Neutrophil (primary cell): Measurements from ENCODE around the gene PLXNA2.

Source experiments
- H3K27ac ChIP-seq: fragments of 200-600 bp; sonication (generic); 2 replicates; pipeline ENCODE4 v1.5.1; 2016; ENCODE audit warnings: mild to moderate bottlenecking, moderate library complexity
- H3K27me3 ChIP-seq: fragments of 200-600 bp; sonication (generic); 2 replicates; pipeline ENCODE4 v1.6.0; 2016; ENCODE audit warnings: mild to moderate bottlenecking
- H3K36me3 ChIP-seq: fragments of 200-600 bp; sonication (generic); 2 replicates; pipeline ENCODE4 v1.5.1; 2017
- H3K4me1 ChIP-seq, 2 experiments: fragments of 200-600 bp in 1 of 2; sonication (generic) in 1 of 2; 1 replicate in 1 of 2; 2 replicates in 1 of 2; pipeline versions ENCODE4 v1.5.1 to v1.6.1; 2013 to 2016; ENCODE audit warnings: low read depth in 1 of 2, low read length in 1 of 2, mild to moderate bottlenecking in 1 of 2, moderate library complexity in 1 of 2; ENCODE audit not compliant: control insufficient read depth in 1 of 2, insufficient read depth in 1 of 2
- H3K4me3 ChIP-seq, 2 experiments: fragments of 200-600 bp in 1 of 2; sonication (generic) in 1 of 2; 1 replicate in 1 of 2; 2 replicates in 1 of 2; pipeline ENCODE4 v1.5.1; 2013 to 2016; ENCODE audit warnings: low read depth in 1 of 2, low read length in 1 of 2, mild to moderate bottlenecking in 1 of 2, moderate library complexity in 1 of 2
- H3K9me3 ChIP-seq: fragments of 200-600 bp; sonication (generic); 2 replicates; pipeline ENCODE4 v1.5.1; 2016
- TF ChIP-seq, protein P1 (sequence below): fragments of 200-600 bp; sonication (generic); IDR thresholded peaks from 2 replicates; pipeline ENCODE4 v1.5.1; 2016; ENCODE audit warnings: antibody characterized with exemption

Gene PLXNA2

DNA sequence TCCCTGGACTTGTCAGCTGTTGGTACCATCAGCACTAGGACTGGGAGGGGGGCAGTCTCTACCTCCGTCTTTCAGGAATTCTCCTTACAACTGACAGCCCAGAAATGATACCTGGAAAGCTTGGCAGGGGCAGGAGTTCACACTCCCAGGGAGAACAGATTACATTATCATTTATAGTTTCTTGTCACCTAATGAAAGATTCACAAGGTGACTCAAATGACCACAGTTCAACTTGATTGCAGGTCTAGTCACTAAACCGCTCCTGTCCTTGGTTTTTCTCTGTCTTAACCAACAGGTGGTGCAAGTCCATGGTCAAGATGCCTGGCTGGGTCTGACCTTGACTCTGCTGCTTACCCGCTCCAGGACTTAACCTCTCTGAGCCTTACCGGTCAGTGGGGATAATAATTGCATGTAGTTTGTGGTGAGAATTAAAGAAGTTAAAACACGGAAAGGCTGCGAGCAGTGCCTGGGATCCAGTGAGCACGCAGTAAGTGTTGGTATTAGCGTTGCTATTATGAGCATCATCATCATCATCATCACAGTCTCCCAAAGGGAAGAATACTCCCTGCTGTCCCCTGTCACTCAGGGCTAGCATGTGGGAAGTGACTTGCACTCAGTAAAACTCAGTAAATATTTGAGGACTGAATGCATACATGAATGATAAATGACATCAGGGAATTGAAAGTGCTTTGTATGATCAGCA lies 207.9 kb downstream of the PLXNA2 start:
- Histone ChIP-seq H3K36me3 (no peaks in the 10 kb centered on the region), H3K27ac (no peak overlapping the region), H3K27me3 (peaks cover 16% of the 10 kb centered on the region), H3K4me1 (no peaks in the 10 kb centered on the region), H3K4me3 (no peak overlapping the region), H3K9me3 (no peaks in the 10 kb centered on the region)
- TF ChIP-seq, protein P1, sequence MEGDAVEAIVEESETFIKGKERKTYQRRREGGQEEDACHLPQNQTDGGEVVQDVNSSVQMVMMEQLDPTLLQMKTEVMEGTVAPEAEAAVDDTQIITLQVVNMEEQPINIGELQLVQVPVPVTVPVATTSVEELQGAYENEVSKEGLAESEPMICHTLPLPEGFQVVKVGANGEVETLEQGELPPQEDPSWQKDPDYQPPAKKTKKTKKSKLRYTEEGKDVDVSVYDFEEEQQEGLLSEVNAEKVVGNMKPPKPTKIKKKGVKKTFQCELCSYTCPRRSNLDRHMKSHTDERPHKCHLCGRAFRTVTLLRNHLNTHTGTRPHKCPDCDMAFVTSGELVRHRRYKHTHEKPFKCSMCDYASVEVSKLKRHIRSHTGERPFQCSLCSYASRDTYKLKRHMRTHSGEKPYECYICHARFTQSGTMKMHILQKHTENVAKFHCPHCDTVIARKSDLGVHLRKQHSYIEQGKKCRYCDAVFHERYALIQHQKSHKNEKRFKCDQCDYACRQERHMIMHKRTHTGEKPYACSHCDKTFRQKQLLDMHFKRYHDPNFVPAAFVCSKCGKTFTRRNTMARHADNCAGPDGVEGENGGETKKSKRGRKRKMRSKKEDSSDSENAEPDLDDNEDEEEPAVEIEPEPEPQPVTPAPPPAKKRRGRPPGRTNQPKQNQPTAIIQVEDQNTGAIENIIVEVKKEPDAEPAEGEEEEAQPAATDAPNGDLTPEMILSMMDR: no peak

DNA sequence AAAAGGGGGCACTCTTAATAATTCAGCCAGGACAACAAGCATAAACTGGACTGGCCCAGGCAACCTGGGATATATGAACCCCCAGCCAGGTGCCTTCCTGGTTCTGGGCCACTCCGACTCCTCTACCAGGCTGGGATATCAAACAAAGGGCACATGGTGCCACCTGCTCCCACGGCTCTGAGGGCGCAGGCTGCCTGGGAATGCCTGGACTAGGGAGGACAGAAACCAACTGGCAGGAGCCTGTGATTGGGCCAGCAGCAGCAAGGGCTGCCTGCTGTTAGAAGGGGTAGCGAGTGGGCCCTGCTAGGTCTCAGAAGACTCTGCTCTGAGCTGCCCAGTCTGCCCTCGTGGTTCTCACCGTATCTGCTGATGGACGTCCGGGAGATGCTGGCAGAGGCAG lies 210.0 kb downstream of the PLXNA2 start:
- H3K27me3 ChIP-seq: peaks cover 24% of the 10 kb centered on the region
- no peak overlapping the region for H3K27ac ChIP-seq
- H3K4me3 ChIP-seq: no peak overlapping the region
- H3K4me1 ChIP-seq: no peaks in the 10 kb centered on the region
- TF ChIP-seq, protein P1: no peak
- no peaks in the 10 kb centered on the region for H3K9me3 ChIP-seq
- no peaks in the 10 kb centered on the region for H3K36me3 ChIP-seq

- Histone ChIP-seq H3K4me3 (no peak overlapping the region), H3K36me3 (no peaks in the 10 kb centered on the region), H3K27ac (no peak overlapping the region), H3K4me1 (no peaks in the 10 kb centered on the region), H3K27me3 (peaks cover 24% of the 10 kb centered on the region), H3K9me3 (no peaks in the 10 kb centered on the region)
- TF ChIP-seq, protein P1: no peak
Observed at GRCh38 chr1:208033236-208033635, 210.9 kb downstream of the PLXNA2 start.

DNA sequence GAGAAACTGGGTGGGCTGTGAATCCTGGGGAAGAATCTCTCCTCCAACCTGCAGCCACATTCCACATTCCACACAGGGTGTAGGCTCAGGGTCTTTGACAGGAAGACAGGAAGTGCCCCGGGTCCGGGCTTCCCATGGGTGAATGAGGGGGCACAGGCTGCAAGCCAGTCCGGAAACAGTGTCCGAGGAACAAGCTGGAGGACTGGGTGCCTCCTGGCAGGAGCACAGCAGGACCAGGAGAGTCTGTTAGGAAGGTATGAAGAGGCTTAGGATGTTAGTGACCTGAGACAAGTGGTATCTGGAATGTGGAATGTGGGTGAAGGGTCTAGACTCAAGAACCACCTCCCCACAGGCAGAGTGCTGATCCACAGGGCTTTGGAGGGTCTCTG lies 212.3 kb downstream of the PLXNA2 start:
- H3K4me3 ChIP-seq: no peak overlapping the region

GRCh38 chr1:208031316-208031931 lies 212.8 kb downstream of the PLXNA2 start:
- Histone ChIP-seq H3K4me3 (no peak overlapping the region), H3K27ac (no peak overlapping the region), H3K27me3 (peaks cover 24% of the 10 kb centered on the region), H3K4me1 (no peaks in the 10 kb centered on the region), H3K36me3 (no peaks in the 10 kb centered on the region), H3K9me3 (no peaks in the 10 kb centered on the region)
- TF ChIP-seq, protein P1: no peak

More for the DNA sequence above, 212.3 kb downstream of the PLXNA2 start:
- Histone ChIP-seq H3K9me3 (no peaks in the 10 kb centered on the region), H3K27me3 (peaks cover 24% of the 10 kb centered on the region), H3K27ac (no peak overlapping the region), H3K4me1 (no peaks in the 10 kb centered on the region), H3K36me3 (no peaks in the 10 kb centered on the region)
- TF ChIP-seq, protein P1: no peak
